A204.1 (cell line): ENCODE measurements around the gene SOAT2.

ENCODE experiments used
- FAIRE-seq: peaks from 2 replicates; lab custom pipeline; 2012; peaks lifted over from hg19 to GRCh38; lab: Jason Lieb, UNC

SOAT2 gene, protein sequence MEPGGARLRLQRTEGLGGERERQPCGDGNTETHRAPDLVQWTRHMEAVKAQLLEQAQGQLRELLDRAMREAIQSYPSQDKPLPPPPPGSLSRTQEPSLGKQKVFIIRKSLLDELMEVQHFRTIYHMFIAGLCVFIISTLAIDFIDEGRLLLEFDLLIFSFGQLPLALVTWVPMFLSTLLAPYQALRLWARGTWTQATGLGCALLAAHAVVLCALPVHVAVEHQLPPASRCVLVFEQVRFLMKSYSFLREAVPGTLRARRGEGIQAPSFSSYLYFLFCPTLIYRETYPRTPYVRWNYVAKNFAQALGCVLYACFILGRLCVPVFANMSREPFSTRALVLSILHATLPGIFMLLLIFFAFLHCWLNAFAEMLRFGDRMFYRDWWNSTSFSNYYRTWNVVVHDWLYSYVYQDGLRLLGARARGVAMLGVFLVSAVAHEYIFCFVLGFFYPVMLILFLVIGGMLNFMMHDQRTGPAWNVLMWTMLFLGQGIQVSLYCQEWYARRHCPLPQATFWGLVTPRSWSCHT

DNA sequence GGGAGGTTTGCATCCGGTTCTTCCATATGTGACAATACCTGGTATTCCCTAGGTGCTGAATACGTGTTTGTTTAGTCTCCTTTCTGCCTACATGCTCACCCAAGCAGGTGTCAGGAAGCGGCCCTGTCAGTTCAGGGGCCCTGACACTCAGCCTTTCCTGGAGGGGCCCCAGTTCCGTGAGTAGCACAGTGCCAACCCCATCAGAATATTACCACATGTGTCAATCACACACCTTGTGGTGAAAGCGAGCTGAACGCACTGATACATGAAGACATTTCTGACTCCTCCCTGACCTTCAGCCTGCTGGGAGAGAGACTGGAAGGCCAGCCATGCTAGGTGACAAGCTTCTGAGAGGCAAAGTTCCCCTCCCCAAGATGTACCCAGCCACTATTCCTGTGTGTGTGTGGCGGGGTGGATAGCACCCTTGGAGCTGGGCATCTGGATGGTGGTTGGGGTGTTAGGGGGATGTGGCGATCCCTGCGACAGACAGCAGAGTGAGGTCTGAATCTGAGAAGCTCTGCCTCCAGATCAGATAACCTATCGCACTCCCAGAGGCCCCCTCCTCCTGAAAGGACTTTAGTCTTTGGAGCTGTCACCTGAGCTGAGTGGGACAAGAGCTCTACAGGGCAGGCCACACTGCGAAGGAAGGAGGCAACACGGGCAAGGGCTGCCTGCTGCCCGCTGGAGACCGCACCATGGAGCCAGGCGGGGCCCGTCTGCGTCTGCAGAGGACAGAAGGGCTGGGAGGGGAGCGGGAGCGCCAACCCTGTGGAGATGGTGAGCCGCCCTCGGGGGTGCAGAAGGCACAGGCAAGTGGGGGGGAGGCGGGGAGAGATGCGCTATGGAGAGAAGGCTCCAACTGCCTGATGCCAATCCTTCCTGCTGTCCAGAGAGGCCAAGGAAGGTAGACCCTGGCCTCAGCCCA, at the start of gene SOAT2:
SOAT2 (plus strand) TSS at position 604 of the 925 bp plus-strand sequence; CDS start at position 696, 92 bp downstream.
- FAIRE-seq = no peak

DNA sequence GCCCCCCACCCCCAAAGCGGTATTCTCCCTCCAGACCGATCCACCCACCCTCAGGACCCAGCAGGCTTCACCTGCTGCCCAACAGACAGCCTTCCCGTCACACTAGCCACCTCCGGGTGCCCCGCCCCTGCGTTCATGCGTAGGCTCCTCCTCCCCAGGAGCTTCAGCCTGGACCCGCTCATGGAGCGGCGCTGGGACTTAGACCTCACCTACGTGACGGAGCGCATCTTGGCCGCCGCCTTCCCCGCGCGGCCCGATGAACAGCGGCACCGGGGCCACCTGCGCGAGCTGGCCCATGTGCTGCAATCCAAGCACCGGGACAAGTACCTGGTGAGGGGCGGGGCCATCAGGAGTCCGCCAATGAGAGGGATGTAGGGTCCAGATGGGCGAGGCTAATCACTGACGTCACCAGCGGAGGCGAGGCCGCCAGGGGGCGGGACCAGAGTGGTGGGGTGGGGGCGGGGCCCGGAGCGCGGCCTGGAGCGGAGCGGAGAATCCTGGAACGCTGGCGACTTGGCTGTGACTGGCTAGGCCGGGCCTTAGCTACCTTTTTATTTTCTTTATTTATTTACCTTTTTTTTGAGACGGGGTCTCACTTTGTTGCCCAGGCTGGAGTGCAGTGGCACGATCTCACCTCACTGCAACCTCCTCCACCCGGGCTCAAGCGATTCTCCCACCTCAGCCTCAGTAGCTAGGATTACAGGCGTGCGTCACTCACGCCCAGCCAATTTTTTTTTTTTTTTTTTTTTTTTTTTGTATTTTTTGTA, 49.0 kb upstream of the SOAT2 start:
- no peak for FAIRE-seq

DNA sequence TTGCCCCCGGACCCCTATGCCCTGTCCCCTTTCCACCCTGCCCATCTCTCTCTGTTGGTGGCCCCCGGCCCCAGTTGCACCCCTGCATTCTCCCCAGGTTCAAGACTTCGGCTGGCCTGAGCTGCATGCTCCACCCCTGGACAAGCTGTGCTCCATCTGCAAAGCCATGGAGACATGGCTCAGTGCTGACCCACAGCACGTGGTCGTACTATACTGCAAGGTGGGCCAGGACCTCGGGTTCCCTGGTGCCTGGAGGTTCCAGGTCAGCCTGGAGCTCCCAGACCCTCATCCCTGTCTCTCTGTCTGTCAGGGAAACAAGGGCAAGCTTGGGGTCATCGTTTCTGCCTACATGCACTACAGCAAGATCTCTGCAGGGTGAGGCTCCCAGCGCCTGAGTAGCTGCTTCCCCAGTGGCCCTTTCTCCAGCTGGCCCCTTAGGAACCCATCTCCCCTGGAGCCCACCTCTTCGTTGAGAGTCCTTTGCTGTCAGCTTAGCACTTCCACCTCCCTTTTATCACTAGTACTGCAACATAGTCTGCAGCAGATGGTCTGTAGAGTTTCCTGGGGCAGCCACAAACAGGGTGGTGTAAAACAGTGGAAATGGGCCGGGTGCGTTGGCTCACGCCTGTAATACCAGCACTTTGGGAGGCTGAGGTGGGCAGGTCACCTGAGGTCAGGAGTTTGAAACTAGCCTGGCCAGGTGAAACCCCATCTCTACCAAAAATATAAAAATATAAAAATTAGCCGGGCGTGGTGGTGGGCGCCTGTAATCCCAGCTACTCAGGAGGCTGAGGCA, 47.6 kb upstream of the SOAT2 start:
- no peak for FAIRE-seq

DNA sequence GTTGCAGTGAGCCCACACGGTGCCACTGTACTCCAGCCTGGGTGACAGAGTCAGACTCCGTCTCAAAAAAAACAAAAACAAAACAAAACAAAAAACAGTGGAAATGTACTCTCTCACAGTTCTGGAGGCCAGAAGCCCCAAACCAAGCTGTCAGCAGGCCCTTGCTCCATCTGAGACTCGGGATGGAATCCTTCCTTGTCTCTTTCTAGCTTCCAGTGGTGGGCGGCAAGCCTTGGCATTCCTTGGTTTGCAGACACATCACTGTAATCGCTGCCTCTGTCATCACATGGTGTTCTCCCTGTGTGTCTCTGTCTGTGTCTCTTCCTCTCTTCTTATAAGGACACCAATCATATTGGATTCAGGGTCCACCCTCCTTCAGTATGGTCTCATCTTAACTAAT, 47.0 kb upstream of the SOAT2 start:
- no peak for FAIRE-seq

DNA sequence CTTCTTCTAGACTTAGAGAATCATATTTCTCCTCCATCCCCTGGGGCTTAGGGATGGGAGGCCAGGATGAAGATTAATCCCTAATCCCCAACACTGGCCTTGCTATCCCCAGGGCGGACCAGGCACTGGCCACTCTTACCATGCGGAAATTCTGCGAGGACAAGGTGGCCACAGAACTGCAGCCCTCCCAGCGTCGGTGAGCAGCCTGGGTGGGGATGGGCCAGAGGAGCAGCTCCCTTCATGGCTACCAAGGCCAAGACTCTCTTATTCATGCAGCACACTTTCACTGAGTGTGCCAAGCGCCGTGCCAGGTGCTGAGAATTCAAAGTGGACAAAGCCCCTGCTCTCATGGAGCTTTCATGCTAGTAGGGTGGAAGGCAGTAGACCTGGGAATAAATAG, 46.4 kb upstream of the SOAT2 start:
- no peak for FAIRE-seq

DNA sequence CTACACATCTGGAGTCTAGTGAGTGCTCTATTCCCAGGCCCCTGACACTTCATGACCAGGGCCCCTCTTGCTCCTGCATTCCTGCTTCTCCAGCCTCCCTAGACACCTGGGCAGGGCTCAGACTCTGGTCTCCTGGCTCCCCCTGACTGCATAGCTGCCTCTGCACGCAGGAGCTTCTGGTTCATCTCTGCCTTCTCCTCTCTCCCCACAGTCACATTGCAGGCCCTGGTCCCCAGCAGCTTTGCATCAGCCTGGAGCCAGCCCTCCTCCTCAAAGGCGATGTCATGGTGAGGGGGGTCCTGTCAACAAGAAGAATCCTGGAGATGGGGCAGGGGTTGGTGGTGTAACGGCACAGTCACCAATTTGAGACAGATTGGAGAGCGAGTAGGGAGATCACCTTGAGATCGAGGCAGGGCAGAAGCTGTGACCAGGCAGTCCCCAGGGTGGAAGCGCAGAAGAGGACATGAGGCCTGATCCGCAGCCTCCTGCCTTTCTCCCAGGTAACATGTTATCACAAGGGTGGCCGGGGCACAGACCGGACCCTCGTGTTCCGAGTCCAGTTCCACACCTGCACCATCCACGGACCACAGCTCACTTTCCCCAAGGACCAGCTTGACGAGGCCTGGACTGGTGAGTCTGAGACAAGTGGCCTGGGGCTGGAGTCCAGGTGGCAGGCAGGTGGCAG, 45.3 kb upstream of the SOAT2 start:
- no peak for FAIRE-seq

DNA sequence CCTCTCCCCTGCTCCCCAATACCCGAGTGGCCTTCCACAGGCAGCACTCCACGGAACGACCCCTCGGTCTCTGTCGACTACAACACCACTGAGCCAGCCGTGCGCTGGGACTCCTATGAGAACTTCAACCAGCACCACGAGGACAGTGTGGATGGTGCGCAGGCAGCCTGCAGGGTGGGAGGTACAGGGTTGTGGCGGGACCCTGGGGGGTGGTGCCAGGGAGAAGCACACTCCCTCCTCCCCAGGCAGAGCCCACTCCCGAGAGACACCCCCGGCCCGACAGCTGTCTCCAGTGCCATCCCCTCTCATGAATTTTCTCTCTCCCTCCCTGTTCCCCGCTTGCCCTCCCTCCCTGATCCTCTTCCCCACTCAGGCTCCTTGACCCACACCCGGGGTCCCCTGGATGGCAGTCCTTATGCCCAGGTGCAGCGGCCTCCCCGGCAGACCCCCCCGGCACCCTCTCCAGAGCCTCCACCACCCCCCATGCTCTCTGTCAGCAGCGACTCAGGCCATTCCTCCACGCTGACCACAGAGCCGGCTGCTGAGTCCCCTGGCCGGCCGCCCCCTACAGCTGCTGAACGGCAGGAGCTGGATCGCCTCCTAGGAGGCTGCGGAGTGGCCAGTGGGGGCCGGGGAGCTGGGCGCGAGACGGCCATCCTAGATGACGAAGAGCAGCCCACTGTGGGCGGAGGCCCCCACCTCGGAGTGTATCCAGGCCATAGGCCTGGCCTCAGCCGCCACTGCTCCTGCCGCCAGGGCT, 44.4 kb upstream of the SOAT2 start:
- no peak for FAIRE-seq

DNA sequence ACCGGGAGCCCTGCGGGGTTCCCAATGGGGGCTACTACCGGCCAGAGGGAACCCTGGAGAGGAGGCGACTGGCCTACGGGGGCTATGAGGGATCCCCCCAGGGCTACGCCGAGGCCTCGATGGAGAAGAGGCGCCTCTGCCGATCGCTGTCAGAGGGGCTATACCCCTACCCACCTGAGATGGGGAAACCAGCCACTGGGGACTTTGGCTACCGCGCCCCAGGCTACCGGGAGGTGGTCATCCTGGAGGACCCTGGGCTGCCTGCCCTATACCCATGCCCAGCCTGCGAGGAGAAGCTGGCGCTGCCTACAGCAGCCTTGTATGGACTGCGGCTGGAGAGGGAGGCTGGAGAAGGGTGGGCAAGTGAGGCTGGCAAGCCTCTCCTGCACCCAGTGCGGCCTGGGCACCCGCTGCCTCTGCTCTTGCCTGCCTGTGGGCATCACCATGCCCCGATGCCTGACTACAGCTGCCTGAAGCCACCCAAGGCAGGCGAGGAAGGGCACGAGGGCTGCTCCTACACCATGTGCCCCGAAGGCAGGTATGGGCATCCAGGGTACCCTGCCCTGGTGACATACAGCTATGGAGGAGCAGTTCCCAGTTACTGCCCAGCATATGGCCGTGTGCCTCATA, 43.7 kb upstream of the SOAT2 start:
- FAIRE-seq = no peak

DNA sequence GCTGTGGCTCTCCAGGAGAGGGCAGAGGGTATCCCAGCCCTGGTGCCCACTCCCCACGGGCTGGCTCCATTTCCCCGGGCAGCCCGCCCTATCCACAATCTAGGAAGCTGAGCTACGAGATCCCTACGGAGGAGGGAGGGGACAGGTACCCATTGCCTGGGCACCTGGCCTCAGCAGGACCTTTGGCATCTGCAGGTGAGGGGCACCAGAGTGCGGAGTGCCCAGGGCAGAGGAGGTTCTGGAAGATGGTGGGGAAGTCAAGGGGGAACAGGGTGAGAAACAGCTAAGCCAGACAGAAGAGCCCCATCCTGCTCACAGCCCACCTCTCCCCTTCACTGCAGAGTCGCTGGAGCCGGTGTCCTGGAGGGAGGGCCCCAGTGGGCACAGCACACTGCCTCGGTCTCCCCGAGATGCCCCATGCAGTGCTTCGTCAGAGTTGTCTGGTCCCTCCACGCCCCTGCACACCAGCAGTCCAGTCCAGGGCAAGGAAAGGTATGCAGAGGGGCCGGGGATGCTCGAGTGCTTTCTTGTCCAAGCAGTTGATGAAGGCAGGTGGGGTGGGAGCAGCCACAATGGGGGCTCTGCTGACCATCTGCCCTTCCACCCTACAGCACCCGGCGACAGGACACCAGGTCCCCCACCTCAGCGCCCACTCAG, 43.1 kb upstream of the SOAT2 start:
- FAIRE-seq = no peak

DNA sequence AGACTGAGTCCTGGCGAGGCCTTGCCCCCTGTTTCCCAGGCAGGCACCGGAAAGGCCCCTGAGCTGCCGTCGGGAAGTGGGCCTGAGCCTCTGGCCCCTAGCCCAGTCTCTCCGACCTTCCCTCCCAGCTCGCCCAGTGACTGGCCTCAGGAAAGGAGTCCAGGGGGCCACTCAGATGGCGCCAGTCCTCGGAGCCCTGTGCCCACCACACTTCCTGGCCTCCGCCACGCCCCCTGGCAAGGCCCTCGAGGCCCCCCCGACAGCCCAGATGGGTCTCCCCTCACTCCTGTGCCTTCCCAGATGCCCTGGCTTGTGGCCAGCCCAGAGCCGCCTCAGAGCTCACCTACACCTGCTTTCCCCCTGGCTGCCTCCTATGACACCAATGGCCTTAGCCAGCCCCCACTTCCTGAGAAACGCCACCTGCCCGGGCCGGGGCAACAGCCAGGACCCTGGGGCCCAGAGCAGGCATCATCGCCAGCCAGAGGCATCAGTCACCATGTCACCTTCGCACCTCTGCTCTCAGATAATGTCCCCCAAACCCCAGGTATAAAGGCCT, 42.5 kb upstream of the SOAT2 start:
- FAIRE-seq = no peak

DNA sequence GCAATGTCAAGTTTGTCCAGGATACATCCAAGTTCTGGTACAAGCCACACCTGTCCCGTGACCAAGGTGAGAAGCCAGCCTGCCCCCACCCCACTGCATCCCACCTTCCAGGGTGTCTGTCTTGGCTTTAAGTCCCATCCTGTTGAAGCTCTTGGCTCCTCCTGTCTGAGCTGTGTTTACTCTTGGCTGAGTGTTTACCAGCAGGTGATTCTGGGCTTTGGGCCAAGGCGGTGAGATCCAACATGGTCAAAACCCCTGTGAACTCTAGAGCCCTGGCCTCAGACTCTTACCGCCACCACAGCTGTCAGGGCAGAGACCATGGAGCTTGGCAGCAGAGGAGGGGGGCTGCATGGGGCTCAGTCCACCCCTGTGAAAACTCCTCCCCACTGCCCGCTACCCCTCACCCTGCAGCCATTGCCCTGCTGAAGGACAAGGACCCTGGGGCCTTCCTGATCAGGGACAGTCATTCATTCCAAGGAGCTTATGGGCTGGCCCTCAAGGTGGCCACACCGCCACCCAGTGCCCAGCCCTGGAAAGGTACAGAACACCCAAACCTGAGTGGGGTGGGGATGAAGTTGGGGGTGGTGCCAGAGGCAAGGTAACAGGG, 41.8 kb upstream of the SOAT2 start:
- FAIRE-seq = no peak

DNA sequence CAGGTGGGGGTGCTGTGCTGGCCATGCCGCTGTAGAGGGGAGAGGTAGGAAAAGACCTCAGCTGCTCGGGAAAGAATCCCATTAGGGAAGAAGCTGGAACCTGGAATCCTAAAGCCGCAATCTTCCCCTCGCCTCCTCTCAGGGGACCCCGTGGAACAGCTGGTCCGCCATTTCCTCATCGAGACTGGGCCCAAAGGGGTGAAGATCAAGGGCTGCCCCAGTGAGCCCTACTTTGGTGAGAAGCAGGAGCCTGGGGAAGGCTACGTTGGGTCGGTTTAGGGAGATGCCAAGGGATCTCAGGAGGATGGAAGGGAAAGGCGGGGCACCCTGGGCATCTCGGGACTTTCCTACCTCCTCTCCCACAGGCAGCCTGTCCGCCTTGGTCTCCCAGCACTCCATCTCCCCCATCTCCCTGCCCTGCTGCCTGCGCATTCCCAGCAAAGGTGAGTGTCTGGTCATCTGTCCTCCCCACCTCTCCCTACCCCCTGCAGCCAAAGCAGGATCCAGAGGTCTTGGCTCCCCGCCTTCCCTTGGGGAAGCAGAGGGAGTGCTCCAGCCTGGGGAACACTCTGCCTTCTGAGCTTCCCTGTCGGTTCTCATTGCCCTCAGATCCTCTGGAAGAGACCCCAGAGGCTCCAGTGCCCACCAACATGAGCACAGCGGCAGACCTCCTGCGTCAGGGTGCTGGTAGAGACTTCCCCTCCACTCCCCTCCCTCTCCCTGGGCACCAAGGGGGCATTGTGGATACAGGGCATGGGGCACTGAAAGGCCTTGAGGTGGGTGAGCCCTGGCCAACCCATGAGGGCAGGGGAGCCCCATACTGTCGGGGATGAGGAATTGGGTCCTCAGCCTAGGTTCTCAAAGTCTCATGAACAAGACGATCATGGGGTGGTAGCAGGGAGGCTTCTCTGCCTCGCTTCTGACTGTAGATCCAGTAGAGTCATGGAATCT, 41.0 kb upstream of the SOAT2 start:
- no peak for FAIRE-seq

DNA sequence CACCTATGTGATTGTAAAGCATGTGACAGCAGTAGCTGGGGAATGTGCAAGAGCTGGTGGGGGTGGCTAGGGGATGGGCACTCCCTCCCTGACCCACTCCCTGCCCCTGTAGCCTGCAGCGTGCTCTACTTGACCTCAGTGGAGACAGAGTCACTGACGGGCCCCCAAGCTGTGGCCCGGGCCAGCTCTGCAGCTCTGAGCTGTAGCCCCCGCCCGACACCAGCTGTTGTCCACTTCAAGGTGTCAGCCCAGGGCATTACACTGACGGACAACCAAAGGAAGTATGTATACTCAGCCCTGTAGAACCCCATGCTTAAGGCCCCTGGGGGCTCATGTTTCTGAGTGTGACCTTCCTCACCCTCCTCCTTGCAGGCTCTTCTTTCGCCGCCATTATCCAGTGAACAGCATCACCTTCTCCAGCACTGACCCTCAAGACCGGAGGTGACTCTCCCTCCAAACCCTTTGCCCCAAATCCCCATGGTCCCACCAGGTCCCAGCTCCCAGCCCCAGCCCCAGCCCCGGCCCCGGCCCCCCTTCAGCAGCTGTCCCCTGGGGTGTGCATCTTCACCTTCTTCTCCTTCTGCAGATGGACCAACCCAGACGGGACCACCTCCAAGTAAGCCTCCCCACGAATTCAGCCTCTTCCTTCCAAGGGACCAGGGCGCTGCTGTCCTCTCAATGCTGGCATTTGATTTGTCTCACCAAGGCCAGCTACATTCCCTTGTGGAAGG, 40.1 kb upstream of the SOAT2 start:
- FAIRE-seq = no peak

DNA sequence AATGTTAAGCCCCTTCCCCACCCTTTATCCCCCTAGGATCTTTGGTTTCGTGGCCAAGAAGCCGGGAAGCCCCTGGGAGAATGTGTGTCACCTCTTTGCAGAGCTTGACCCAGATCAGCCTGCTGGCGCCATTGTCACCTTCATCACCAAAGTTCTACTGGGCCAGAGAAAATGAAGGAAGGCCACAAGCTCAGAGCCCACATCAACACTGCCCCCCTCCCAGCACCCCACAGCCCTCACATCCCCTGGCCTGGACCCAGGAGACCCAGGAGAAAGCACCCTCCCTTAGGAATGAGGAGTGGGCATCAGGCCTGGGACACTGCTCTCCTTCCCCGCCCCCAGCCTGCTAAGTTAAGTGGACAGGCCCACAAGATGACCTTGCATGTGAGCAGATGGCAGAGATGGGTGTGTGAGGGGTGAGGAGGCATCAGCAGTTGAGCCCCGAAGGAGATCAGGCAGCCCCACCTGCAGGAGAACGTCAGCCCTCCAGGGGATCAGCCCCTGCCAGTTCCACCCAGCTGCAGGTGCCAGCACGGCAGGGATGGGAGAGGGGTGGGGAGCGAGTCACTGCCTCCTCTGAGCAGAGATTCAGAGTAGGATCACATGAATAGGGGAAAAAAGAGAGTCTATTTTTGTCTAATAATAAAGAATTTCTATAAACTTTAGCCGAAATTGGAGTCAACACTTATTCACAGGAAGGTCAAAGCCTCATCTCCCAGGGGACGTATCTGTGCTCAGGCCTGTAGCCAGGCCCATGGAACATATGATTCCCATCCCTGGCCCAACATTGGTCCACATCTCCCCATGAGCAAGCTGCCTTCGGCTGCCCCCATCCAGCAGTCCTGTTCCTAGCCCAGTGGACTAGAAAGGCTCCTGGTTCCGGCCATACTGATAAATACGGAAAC, 39.3 kb upstream of the SOAT2 start:
- FAIRE-seq = no peak
